Hindlimb muscle (tissue), 1 donor: Measurements from ENCODE around the gene PWWP2B. TPM values are rescaled to one million over a fixed set of nuclear protein-coding genes. Genes with fewer than 3 reads are reported as not detected.

Source experiments
- DNase-seq: peaks from one replicate; pipeline ENCODE4 v3.0.0-alpha.2; 2013
- polyA plus RNA-seq: library from polyadenylated mRNA; unstranded; fragments of 120-200 nt; gene quantifications from one replicate; pipeline ENCODE4 v1.2.1, GENCODE V29; 2013; ENCODE audit not compliant: insufficient read length

Gene PWWP2B
- polyA plus RNA-seq, 1 donor: 19.9 TPM

- DNase-seq: no peak
Observed at GRCh38 chr10:132394936-132395703, 1.9 kb upstream of the PWWP2B start.

- DNase-seq: peak; percentile 68
Observed at GRCh38 chr10:132395704-132396493, 1.1 kb upstream of the PWWP2B start.

- peak; percentile 65 for DNase-seq
Observed at GRCh38 chr10:132396494-132397035, 435 bp upstream of the PWWP2B start.

- DNase-seq: no peak
Observed at GRCh38 chr10:132397671-132398565, 918 bp downstream of the PWWP2B start.

GRCh38 chr10:132398566-132398991 lies 1.6 kb downstream of the PWWP2B start:
- DNase-seq: no peak

- DNase-seq: no peak
Observed at GRCh38 chr10:132399117-132400035, 2.4 kb downstream of the PWWP2B start.

GRCh38 chr10:132400041-132400546 lies 3.1 kb downstream of the PWWP2B start:
- no peak for DNase-seq

- no peak for DNase-seq
Observed at GRCh38 chr10:132400547-132401151, 3.6 kb downstream of the PWWP2B start.

GRCh38 chr10:132401401-132402118 lies 4.6 kb downstream of the PWWP2B start:
- no peak for DNase-seq

GRCh38 chr10:132402781-132403241 lies 5.8 kb downstream of the PWWP2B start:
- no peak for DNase-seq

- no peak for DNase-seq
Observed at GRCh38 chr10:132403511-132404168, 6.6 kb downstream of the PWWP2B start.

GRCh38 chr10:132404169-132404880 lies 7.3 kb downstream of the PWWP2B start:
- no peak for DNase-seq

- no peak for DNase-seq
Observed at GRCh38 chr10:132404911-132405462, 8.0 kb downstream of the PWWP2B start.

- DNase-seq: no peak
Observed at GRCh38 chr10:132405463-132405991, 8.5 kb downstream of the PWWP2B start.

- DNase-seq: no peak
Observed at GRCh38 chr10:132406181-132406580, 9.2 kb downstream of the PWWP2B start.

- DNase-seq: no peak
Observed at GRCh38 chr10:132406750-132407149, 9.8 kb downstream of the PWWP2B start.

GRCh38 chr10:132407243-132407746 lies 10.3 kb downstream of the PWWP2B start:
- no peak for DNase-seq

GRCh38 chr10:132407846-132408278 lies 10.9 kb downstream of the PWWP2B start:
- no peak for DNase-seq
